Measurements from ENCODE around the gene PALD1. TPM values are rescaled to one million over a fixed set of nuclear protein-coding genes. Genes with fewer than 3 reads are reported as not detected.

Gene PALD1
- total and polyA plus RNA-seq, 9 of the 15 experiments (the other 6 are each of a cell fraction or from before 2014, with no cell fraction given): 0.03 to 0.29 (median 0.09) TPM; not detected in 2

DNA sequence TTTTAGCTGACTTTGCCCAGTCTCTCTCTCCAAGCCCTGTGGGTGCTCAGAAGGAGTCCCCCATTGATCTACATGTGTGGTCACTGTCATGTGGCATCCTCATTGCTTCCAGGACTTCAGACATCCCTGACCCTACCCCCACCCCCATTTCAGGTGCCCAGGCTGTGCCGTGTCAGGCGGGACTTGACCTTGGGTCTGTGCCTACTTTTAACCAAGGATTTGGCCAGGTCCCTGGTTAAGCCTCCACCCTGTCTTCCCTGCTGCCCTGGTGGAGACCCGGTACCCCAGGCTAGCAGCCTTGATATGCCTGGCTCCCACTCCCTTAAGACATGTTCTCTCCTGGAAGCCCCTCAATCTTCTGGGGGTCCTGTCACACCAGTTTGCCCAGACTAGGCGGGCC, 92.7 kb downstream of the PALD1 start:
- Histone ChIP-seq H3K4me3 (no peak overlapping the region), H3K9ac (ENCODE audit: insufficient read depth in 1 of 2, low read depth in 2 of 2, low read length in 2 of 2) (peak overlapping the region in 1 of 2 experiments; percentile 72; a peak in 1 of 4 replicates), H3K27me3 (ENCODE audit: control insufficient read depth in 2 of 2, insufficient read depth in 2 of 2, low read length in 2 of 2) (no peaks in the 10 kb centered on the region), H3K36me3 (ENCODE audit: control insufficient read depth, insufficient read depth, low read length) (no peaks in the 10 kb centered on the region), H3K9me3 (replicated peaks; ENCODE audit: control insufficient read depth, insufficient read depth, low read depth, low read length) (no peaks in the 10 kb centered on the region), H3K27ac (ENCODE audit: extremely low read depth, low read depth, low read length) (no peak overlapping the region), H4K20me1 (replicated peaks; ENCODE audit: control insufficient read depth, insufficient read depth, low read length) (no peaks in the 10 kb centered on the region), H3K79me2 (ENCODE audit: control insufficient read depth, insufficient read depth, low read length) (no peaks in the 10 kb centered on the region), H3K9me1 (ENCODE audit: control insufficient read depth, insufficient read depth, low read length) (no peaks in the 10 kb centered on the region), H2AFZ (ENCODE audit: low read depth, low read length) (no peak overlapping the region), H3K4me2 (ENCODE audit: insufficient read depth, low read length) (no peak overlapping the region), H3K4me1 (replicated peaks in 1 of 2; ENCODE audit: control insufficient read depth in 2 of 2, insufficient read depth in 2 of 2, low read length in 2 of 2) (peaks cover 24 to 31% of the 10 kb centered on the region in 2 experiments)
- no TSS peak for BruUV-seq (replicated peaks)
- no peak for DNase-seq (ENCODE audit: extremely low read depth in 1 of 4, low spot score in 3 of 4)
- POLR2A ChIA-PET: interaction anchor here (2.7 kb wide), 1 partner anchor 10 kb away, joined by 11 read pairs; no protein-coding TSS in a partner anchor
- FAIRE-seq: no peak
- no peak for ATAC-seq
- 57% methylated on average over 4 of the region's 4 CpGs for WGBS (ENCODE audit: insufficient coverage, low coverage, missing lambda C conversion rate)
- TF ChIP-seq BACH1 (tag; IDR thresholded peaks at IDR 0.05) (no peak), HNRNPK (IDR thresholded peaks at IDR 0.05; ENCODE audit: low read depth, low read length, poor library complexity, severe bottlenecking) (no peak), CBFB (CRISPR knock-in tag; IDR thresholded peaks at IDR 0.05) (no peak)
- TF ChIP-seq, protein P1, sequence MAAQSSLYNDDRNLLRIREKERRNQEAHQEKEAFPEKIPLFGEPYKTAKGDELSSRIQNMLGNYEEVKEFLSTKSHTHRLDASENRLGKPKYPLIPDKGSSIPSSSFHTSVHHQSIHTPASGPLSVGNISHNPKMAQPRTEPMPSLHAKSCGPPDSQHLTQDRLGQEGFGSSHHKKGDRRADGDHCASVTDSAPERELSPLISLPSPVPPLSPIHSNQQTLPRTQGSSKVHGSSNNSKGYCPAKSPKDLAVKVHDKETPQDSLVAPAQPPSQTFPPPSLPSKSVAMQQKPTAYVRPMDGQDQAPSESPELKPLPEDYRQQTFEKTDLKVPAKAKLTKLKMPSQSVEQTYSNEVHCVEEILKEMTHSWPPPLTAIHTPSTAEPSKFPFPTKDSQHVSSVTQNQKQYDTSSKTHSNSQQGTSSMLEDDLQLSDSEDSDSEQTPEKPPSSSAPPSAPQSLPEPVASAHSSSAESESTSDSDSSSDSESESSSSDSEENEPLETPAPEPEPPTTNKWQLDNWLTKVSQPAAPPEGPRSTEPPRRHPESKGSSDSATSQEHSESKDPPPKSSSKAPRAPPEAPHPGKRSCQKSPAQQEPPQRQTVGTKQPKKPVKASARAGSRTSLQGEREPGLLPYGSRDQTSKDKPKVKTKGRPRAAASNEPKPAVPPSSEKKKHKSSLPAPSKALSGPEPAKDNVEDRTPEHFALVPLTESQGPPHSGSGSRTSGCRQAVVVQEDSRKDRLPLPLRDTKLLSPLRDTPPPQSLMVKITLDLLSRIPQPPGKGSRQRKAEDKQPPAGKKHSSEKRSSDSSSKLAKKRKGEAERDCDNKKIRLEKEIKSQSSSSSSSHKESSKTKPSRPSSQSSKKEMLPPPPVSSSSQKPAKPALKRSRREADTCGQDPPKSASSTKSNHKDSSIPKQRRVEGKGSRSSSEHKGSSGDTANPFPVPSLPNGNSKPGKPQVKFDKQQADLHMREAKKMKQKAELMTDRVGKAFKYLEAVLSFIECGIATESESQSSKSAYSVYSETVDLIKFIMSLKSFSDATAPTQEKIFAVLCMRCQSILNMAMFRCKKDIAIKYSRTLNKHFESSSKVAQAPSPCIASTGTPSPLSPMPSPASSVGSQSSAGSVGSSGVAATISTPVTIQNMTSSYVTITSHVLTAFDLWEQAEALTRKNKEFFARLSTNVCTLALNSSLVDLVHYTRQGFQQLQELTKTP (IDR thresholded peaks at IDR 0.05; ENCODE audit: low read depth in 1 of 2, partially characterized antibody in 2 of 2): no peak
- TF ChIP-seq, protein P2, sequence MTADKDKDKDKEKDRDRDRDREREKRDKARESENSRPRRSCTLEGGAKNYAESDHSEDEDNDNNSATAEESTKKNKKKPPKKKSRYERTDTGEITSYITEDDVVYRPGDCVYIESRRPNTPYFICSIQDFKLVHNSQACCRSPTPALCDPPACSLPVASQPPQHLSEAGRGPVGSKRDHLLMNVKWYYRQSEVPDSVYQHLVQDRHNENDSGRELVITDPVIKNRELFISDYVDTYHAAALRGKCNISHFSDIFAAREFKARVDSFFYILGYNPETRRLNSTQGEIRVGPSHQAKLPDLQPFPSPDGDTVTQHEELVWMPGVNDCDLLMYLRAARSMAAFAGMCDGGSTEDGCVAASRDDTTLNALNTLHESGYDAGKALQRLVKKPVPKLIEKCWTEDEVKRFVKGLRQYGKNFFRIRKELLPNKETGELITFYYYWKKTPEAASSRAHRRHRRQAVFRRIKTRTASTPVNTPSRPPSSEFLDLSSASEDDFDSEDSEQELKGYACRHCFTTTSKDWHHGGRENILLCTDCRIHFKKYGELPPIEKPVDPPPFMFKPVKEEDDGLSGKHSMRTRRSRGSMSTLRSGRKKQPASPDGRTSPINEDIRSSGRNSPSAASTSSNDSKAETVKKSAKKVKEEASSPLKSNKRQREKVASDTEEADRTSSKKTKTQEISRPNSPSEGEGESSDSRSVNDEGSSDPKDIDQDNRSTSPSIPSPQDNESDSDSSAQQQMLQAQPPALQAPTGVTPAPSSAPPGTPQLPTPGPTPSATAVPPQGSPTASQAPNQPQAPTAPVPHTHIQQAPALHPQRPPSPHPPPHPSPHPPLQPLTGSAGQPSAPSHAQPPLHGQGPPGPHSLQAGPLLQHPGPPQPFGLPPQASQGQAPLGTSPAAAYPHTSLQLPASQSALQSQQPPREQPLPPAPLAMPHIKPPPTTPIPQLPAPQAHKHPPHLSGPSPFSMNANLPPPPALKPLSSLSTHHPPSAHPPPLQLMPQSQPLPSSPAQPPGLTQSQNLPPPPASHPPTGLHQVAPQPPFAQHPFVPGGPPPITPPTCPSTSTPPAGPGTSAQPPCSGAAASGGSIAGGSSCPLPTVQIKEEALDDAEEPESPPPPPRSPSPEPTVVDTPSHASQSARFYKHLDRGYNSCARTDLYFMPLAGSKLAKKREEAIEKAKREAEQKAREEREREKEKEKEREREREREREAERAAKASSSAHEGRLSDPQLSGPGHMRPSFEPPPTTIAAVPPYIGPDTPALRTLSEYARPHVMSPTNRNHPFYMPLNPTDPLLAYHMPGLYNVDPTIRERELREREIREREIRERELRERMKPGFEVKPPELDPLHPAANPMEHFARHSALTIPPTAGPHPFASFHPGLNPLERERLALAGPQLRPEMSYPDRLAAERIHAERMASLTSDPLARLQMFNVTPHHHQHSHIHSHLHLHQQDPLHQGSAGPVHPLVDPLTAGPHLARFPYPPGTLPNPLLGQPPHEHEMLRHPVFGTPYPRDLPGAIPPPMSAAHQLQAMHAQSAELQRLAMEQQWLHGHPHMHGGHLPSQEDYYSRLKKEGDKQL (CRISPR knock-in tag; IDR thresholded peaks at IDR 0.05; ENCODE audit: borderline replicate concordance): no peak
- TF ChIP-seq, protein P3, sequence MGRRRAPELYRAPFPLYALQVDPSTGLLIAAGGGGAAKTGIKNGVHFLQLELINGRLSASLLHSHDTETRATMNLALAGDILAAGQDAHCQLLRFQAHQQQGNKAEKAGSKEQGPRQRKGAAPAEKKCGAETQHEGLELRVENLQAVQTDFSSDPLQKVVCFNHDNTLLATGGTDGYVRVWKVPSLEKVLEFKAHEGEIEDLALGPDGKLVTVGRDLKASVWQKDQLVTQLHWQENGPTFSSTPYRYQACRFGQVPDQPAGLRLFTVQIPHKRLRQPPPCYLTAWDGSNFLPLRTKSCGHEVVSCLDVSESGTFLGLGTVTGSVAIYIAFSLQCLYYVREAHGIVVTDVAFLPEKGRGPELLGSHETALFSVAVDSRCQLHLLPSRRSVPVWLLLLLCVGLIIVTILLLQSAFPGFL (CRISPR knock-in tag; IDR thresholded peaks at IDR 0.05): no peak
- CTCF ChIA-PET (ENCODE audit: low intra/inter-chr PET ratio): no interaction called here
- in situ Hi-C loops (cut with MboI): no loop called here
- intact Hi-C loops (cut with micrococcal nuclease): no loop called here
